Activated naive CD4-positive, alpha-beta T cell treated with anti-CD3 and anti-CD28 coated beads for 36 hours (primary cell): Measurements from ENCODE around the gene TGFB2. TPM values are rescaled to one million over a fixed set of nuclear protein-coding genes. Genes with fewer than 3 reads are reported as not detected.

Source experiments
- CTCF ChIA-PET: fragments of 350-600 bp; sonication (Branson Sonifier 250); formaldehyde crosslinking; loops from one replicate; lab custom pipeline; 2021; ENCODE audit warnings: antibody characterized with exemption; lab: Charles Lee
- DNase-seq: peaks from one replicate; pipeline ENCODE4 v3.0.0-alpha.2; 2020
- H3K27ac Mint-ChIP-seq: one replicate; pipeline ENCODE4 v1.8.0; 2021; ENCODE audit warnings: mild to moderate bottlenecking, mixed read lengths
- H3K27me3 Mint-ChIP-seq: one replicate; pipeline ENCODE4 v1.8.0; 2021; ENCODE audit warnings: low read depth, mixed read lengths
- H3K36me3 Mint-ChIP-seq: one replicate; pipeline ENCODE4 v1.8.0; 2021; ENCODE audit warnings: low read depth, mixed read lengths
- H3K4me1 Mint-ChIP-seq: one replicate; pipeline ENCODE4 v1.8.0; 2021; ENCODE audit warnings: low read depth, mixed read lengths
- H3K4me3 Mint-ChIP-seq: one replicate; pipeline ENCODE4 v1.8.0; 2021; ENCODE audit warnings: mild to moderate bottlenecking, moderate library complexity, mixed read lengths
- H3K9me3 Mint-ChIP-seq: one replicate; pipeline ENCODE4 v1.8.0; 2021; ENCODE audit warnings: mixed read lengths
- intact Hi-C: fragments of 100-400 bp; cut with micrococcal nuclease; formaldehyde crosslinking; loops from one replicate; pipeline ENCODE4 v1.15.1; 2023
- total RNA-seq, 2 experiments: library from RNA; stranded (reverse); gene quantifications; one replicate each; pipeline ENCODE4 v1.2.3, GENCODE V29; 2021

Gene TGFB2
- total RNA-seq, 2 experiments from 2014 or later: 0.14 TPM; not detected in 1

GRCh38 chr1:218462116-218462515 is 117.0 kb downstream of the TGFB2 start:
- CTCF ChIA-PET: no interaction called here
- intact Hi-C loops: no loop called here
- no peak overlapping the region for H3K27ac Mint-ChIP-seq
- DNase-seq: no peak
- peaks cover 6% of the 10 kb centered on the region for H3K27me3 Mint-ChIP-seq
- H3K9me3 Mint-ChIP-seq: no peaks in the 10 kb centered on the region
- no peaks in the 10 kb centered on the region for H3K4me1 Mint-ChIP-seq
- no peaks in the 10 kb centered on the region for H3K36me3 Mint-ChIP-seq
- H3K4me3 Mint-ChIP-seq: no peak overlapping the region

- Mint-ChIP-seq H3K36me3 (no peaks in the 10 kb centered on the region), H3K4me3 (no peak overlapping the region), H3K9me3 (no peaks in the 10 kb centered on the region), H3K27ac (no peak overlapping the region), H3K4me1 (no peaks in the 10 kb centered on the region), H3K27me3 (peaks cover 6% of the 10 kb centered on the region)
- CTCF ChIA-PET: no interaction called here
- intact Hi-C loops: no loop called here
- no peak for DNase-seq
These were observed 117.5 kb downstream of the TGFB2 start for GRCh38 chr1:218462587-218462986.

GRCh38 chr1:218463194-218464156 is 118.3 kb downstream of the TGFB2 start:
- intact Hi-C loops: no loop called here
- H3K4me3 Mint-ChIP-seq: no peak overlapping the region
- CTCF ChIA-PET: no interaction called here
- no peaks in the 10 kb centered on the region for H3K9me3 Mint-ChIP-seq
- H3K4me1 Mint-ChIP-seq: no peaks in the 10 kb centered on the region
- peaks cover 6% of the 10 kb centered on the region for H3K27me3 Mint-ChIP-seq
- no peak overlapping the region for H3K27ac Mint-ChIP-seq
- DNase-seq: no peak
- no peaks in the 10 kb centered on the region for H3K36me3 Mint-ChIP-seq

- DNase-seq: no peak
- H3K4me3 Mint-ChIP-seq: no peak overlapping the region
- CTCF ChIA-PET: no interaction called here
- no peaks in the 10 kb centered on the region for H3K36me3 Mint-ChIP-seq
- H3K4me1 Mint-ChIP-seq: no peaks in the 10 kb centered on the region
- intact Hi-C loops: no loop called here
- H3K27ac Mint-ChIP-seq: no peak overlapping the region
- no peaks in the 10 kb centered on the region for H3K9me3 Mint-ChIP-seq
- H3K27me3 Mint-ChIP-seq: peaks cover 8% of the 10 kb centered on the region
These were observed 119.7 kb downstream of the TGFB2 start for GRCh38 chr1:218464871-218465270.

- Mint-ChIP-seq H3K4me1 (no peaks in the 10 kb centered on the region), H3K27ac (no peak overlapping the region), H3K9me3 (no peaks in the 10 kb centered on the region), H3K27me3 (peaks cover 6% of the 10 kb centered on the region), H3K4me3 (no peak overlapping the region), H3K36me3 (no peaks in the 10 kb centered on the region)
- no peak for DNase-seq
- intact Hi-C loops: no loop called here
- CTCF ChIA-PET: no interaction called here
These were observed 121.3 kb downstream of the TGFB2 start for GRCh38 chr1:218466341-218467010.

- intact Hi-C loops: no loop called here
- H3K4me1 Mint-ChIP-seq: no peaks in the 10 kb centered on the region
- no peak overlapping the region for H3K4me3 Mint-ChIP-seq
- no peaks in the 10 kb centered on the region for H3K36me3 Mint-ChIP-seq
- H3K27me3 Mint-ChIP-seq: peaks cover 5% of the 10 kb centered on the region
- CTCF ChIA-PET: interaction anchor here (0.6 kb wide), 1 partner anchor 677 kb away, joined by 3 read pairs; no protein-coding TSS in a partner anchor
- H3K27ac Mint-ChIP-seq: no peak overlapping the region
- no peaks in the 10 kb centered on the region for H3K9me3 Mint-ChIP-seq
- no peak for DNase-seq
These were observed 122.3 kb downstream of the TGFB2 start for GRCh38 chr1:218467101-218468072.

GRCh38 chr1:218468711-218469110 is 123.6 kb downstream of the TGFB2 start:
- H3K9me3 Mint-ChIP-seq: no peaks in the 10 kb centered on the region
- peaks cover 3% of the 10 kb centered on the region for H3K27me3 Mint-ChIP-seq
- no peak overlapping the region for H3K27ac Mint-ChIP-seq
- no peak overlapping the region for H3K4me3 Mint-ChIP-seq
- intact Hi-C loops: no loop called here
- no peaks in the 10 kb centered on the region for H3K36me3 Mint-ChIP-seq
- no peak for DNase-seq
- CTCF ChIA-PET: no interaction called here
- peaks cover 4% of the 10 kb centered on the region for H3K4me1 Mint-ChIP-seq

- no peaks in the 10 kb centered on the region for H3K36me3 Mint-ChIP-seq
- H3K4me1 Mint-ChIP-seq: peaks cover 9% of the 10 kb centered on the region
- DNase-seq: no peak
- intact Hi-C loops: no loop called here
- H3K27me3 Mint-ChIP-seq: peaks cover 6% of the 10 kb centered on the region
- H3K27ac Mint-ChIP-seq: no peak overlapping the region
- CTCF ChIA-PET: no interaction called here
- H3K9me3 Mint-ChIP-seq: no peaks in the 10 kb centered on the region
- H3K4me3 Mint-ChIP-seq: no peak overlapping the region
These were observed 127.7 kb downstream of the TGFB2 start for GRCh38 chr1:218472885-218473284.

- CTCF ChIA-PET: no interaction called here
These were observed 128.4 kb downstream of the TGFB2 start for GRCh38 chr1:218473522-218473921.

GRCh38 chr1:218474128-218474527 is 129.0 kb downstream of the TGFB2 start:
- no peak overlapping the region for H3K4me3 Mint-ChIP-seq
- no peaks in the 10 kb centered on the region for H3K9me3 Mint-ChIP-seq
- no peaks in the 10 kb centered on the region for H3K36me3 Mint-ChIP-seq
- peaks cover 8% of the 10 kb centered on the region for H3K27me3 Mint-ChIP-seq
- intact Hi-C loops: no loop called here
- no peak for DNase-seq
- CTCF ChIA-PET: no interaction called here
- H3K4me1 Mint-ChIP-seq: peaks cover 9% of the 10 kb centered on the region
- H3K27ac Mint-ChIP-seq: no peak overlapping the region

More at GRCh38 chr1:218473522-218473921, 128.4 kb downstream of the TGFB2 start:
- no peak overlapping the region for H3K27ac Mint-ChIP-seq
- H3K9me3 Mint-ChIP-seq: no peaks in the 10 kb centered on the region
- intact Hi-C loops: no loop called here
- DNase-seq: no peak
- no peak overlapping the region for H3K4me3 Mint-ChIP-seq
- peaks cover 9% of the 10 kb centered on the region for H3K4me1 Mint-ChIP-seq
- H3K36me3 Mint-ChIP-seq: no peaks in the 10 kb centered on the region
- peaks cover 9% of the 10 kb centered on the region for H3K27me3 Mint-ChIP-seq

GRCh38 chr1:218475275-218475674 is 130.1 kb downstream of the TGFB2 start:
- Mint-ChIP-seq H3K27ac (no peak overlapping the region), H3K36me3 (no peaks in the 10 kb centered on the region), H3K9me3 (no peaks in the 10 kb centered on the region), H3K4me1 (peaks cover 9% of the 10 kb centered on the region), H3K27me3 (peaks cover 6% of the 10 kb centered on the region), H3K4me3 (no peak overlapping the region)
- intact Hi-C loops: no loop called here
- CTCF ChIA-PET: interaction anchor here (0.6 kb wide), 1 partner anchor 158 kb away, joined by 4 read pairs; no protein-coding TSS in a partner anchor
- no peak for DNase-seq

- Mint-ChIP-seq H3K9me3 (no peaks in the 10 kb centered on the region), H3K36me3 (no peaks in the 10 kb centered on the region), H3K27me3 (peaks cover 6% of the 10 kb centered on the region), H3K27ac (no peak overlapping the region), H3K4me3 (no peak overlapping the region), H3K4me1 (peaks cover 9% of the 10 kb centered on the region)
- CTCF ChIA-PET: interaction anchor here (0.6 kb wide), 1 partner anchor 158 kb away, joined by 4 read pairs; no protein-coding TSS in a partner anchor
- no peak for DNase-seq
- intact Hi-C loops: no loop called here
These were observed 130.6 kb downstream of the TGFB2 start for GRCh38 chr1:218475699-218476098.
